Measurements from ENCODE around the gene PAK6.

The PAK6 gene

GRCh38 chr15:40313531-40314398, 74.9 kb downstream of the PAK6 start:
- peak; percentile 43 for DNase-seq

GRCh38 chr15:40314723-40315276, 75.9 kb downstream of the PAK6 start:
- DNase-seq: no peak

GRCh38 chr15:40316931-40317330, 78.1 kb downstream of the PAK6 start:
- no peak for DNase-seq

GRCh38 chr15:40317580-40317979, 78.7 kb downstream of the PAK6 start:
- no peak for DNase-seq

- DNase-seq: no peak
These were observed 81.5 kb downstream of the PAK6 start for GRCh38 chr15:40320409-40320808.

- DNase-seq: peak; percentile 51
These were observed 82.1 kb downstream of the PAK6 start for GRCh38 chr15:40320931-40321371.

GRCh38 chr15:40322531-40323238, 83.8 kb downstream of the PAK6 start:
- DNase-seq: no peak

GRCh38 chr15:40323239-40323952, 84.5 kb downstream of the PAK6 start, which contains the start of gene INAFM2:
Gene INAFM2 (plus strand): TSS chr15:40323692. CDS start chr15:40324056, 364 bp downstream.
- peak; percentile 78 for DNase-seq

GRCh38 chr15:40323953-40324937, 85.4 kb downstream of the PAK6 start:
- no peak for DNase-seq

GRCh38 chr15:40325188-40325587, 86.3 kb downstream of the PAK6 start:
- no peak for DNase-seq

- no peak for DNase-seq
These were observed 86.8 kb downstream of the PAK6 start for GRCh38 chr15:40325700-40326099.
